ENCODE measurements around the gene EOLA1.
A peak's percentile ranks its signal among the peaks of the same experiment; 100 is the strongest.
"Not testable (repeated sequence)": the region's sequence is repeated elsewhere in the genome, so short reads cannot be mapped to it uniquely, and the experiment has no call there.

The EOLA1 gene

DNA sequence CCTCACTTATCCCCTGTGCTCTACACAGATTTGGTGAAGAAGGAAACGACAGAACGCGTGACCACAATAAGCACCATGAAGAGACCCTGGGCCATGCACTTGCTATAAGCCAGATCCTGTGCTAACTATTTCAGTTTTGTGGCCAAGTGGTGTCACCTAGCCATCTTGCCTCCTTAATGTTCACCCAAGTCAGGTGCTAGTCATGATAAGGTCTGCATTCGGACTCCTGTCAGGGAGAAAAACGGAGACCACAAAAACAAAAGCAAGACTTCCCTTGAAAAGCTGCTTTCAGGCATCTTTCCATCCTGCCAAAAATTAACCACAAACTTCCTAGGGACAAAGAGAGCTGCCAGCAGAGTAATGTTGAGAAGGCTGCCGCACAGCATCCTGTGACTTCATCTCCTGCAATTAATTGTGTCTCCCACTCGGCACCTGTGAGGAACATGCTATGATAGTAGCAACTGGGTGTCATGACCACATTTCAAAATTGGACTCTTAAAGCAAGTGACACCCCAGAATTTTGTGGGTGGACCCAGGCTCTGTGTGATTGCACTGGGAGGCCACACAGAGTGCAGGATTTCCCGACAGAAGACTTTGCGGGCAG is 26.9 kb upstream of the EOLA1 start:
- no peak for DNase-seq (ENCODE audit: low spot score)

DNA sequence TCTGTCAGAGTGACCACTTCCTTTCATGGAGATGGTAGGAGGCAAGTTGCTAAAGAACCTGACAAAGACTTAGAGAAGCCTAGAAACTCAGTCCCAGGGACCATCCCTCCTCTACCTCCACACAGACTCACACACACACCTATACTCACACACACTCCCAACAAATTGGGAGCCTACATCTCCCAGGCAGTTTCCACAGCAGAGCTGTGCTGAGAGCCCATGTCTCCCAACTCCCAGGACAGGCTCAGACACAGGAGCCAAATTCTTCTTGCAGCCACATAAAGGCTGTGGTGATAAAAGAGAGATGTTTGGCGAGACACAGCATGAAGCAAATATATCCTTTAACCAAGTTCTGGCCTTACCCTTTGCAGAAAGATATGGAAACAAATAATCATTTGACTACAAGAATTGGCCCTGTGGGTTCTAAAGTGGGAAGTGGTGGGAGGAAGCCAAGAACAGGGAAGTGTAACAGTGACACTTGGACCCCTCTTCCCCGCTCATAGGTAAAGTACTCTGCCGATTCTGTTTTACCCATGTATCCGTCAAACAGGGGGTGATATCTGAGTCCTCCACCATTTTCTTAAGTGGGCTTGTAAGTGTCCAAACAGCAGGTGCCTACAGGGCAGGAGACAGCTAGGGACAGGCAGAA is 24.7 kb upstream of the EOLA1 start:
- DNase-seq (ENCODE audit: low spot score): no peak

DNA sequence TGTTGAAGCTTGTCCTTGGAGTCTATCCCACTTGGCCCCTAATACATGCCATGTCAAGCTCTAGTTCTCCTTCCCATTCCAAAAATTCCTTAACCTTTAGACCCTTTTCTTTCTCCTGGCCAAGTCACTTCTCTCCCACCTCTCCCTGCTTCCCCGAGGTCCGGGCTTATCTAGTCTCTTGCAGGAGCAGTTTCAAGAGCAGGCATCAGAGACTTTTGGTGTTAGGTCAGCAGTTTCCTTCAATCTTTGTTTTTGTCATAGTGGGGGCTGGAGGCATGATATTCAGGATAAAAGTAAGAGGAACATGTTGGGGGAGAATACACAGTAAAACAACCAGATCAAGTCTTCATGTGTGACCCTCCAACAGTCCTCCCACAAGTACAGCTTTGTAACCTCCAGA is 24.2 kb upstream of the EOLA1 start:
- no peak for DNase-seq (ENCODE audit: low spot score)

DNA sequence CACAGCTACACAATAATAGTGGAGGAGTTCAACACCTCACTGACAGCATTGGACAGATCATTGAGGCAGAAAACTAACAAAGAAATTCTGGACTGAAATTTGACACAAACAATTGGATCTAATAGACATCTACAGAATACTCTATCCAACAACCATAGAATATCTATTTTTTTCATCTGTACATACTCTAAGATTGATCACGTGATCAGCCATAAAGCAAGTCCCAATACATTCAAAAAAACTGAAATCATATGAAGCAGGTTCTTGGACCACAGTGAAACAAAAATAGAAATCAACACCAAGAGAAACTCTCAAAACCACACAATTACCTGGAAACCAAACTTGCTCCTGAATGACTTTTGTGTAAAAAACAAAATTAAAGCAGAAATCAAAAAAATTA is 23.5 kb upstream of the EOLA1 start:
- DNase-seq (ENCODE audit: low spot score): no peak

DNA sequence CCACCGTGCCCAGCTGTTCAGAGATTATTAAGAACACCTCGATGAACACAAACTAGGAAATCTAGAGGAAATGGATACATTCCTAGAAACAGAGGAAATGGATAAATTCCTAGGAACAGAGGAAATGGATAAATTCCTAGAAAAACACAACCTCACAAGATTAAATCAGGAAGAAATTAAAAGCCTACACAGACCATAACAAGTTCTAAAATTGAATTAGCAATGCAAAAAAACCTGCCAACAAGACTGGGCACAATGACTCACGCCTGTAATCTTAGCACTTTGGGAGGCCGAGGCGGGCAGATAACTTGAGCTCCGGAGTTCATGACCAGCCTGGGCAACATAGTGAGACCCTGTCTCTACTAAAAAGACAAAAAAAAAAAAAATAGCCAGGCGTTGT is 22.6 kb upstream of the EOLA1 start:
- DNase-seq (ENCODE audit: low spot score): no peak

DNA sequence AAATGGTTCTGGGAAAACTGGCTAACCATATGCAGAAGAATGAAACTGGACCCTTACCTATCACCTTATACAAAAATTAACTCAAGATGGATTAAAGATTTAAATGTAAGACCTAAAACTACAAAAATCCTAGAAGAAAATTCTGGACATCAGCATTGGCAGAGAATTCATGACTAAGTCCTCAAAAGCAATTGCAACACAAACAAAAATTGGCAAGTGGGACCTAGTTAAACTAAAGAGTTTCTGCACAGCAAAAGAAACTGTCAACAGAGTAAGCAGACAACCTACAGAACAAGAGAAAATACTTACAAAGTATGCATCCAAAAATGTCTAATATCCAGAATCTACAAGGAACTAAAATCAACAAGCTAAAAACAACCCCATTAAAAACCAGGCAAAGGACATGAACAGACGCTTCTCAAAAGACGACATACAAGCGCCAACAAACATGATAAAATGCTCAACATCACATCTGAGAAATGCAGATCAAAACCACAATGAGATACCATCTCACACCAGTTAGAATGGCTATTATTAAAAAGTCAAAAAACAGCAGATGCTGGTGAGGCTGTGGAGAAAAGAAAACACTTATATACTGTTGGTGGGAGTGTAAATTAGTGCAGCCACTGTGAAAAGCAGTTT is 20.1 kb upstream of the EOLA1 start:
- not testable (repeated sequence) for DNase-seq (ENCODE audit: low spot score)

DNA sequence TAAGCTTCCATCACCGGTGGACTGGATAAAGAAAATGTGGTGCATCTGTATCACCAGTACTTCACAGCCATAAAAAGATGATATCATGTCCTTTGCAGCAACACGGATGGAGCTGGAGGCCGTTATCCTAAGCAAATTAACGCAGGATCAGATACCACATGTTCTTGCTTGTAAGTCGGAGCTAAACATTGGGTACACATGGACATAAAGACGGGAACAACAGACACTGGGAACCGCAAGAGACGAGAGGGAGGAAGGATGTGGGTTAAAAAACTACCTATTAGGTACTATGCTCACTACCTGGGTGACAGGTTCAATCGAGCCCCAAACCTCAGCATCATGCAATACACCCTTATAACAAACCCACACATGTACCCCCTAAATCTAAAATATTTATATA is 19.4 kb upstream of the EOLA1 start:
- no peak for DNase-seq (ENCODE audit: low spot score)

DNA sequence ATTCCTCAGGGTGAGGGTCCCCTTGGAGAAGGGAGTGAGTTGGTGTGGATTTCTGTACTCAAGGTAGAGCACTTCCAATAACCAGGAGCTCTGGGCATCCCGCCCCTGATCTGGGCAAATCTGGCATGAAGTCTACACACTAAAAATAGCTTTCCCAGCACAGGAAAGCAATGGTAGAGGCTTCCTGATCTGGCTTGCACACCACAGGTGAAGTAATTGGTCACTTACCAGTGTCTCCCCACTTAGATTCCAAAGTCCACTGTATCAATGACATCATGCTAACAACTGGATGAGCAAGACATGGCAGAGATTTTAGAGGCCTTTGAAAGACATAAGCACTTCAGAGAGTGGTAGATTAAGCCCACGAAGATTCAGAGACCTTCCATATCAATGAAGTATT is 17.9 kb upstream of the EOLA1 start:
- DNase-seq (ENCODE audit: low spot score): no peak

DNA sequence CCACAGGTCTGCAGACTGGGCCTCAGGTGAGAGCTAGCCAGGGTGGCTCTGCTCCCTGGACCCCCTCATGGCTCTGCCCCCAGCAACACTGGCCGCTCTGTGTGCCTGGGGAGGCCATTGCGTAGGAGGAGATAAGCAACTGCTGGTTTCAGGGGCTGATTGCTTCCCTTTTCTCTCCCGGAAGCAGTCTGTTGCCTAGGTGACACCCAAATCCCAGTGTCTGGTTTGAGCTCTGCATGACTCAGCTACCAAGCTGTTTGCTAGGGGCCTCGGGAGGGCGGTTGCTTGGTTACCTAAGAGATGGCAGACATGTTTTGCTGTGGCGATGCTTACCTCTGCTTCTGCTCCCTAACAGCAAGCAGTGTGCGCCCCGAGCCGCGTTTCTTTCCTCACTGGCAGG is 15.4 kb upstream of the EOLA1 start:
- DNase-seq (ENCODE audit: low spot score): peak; percentile 66

DNA sequence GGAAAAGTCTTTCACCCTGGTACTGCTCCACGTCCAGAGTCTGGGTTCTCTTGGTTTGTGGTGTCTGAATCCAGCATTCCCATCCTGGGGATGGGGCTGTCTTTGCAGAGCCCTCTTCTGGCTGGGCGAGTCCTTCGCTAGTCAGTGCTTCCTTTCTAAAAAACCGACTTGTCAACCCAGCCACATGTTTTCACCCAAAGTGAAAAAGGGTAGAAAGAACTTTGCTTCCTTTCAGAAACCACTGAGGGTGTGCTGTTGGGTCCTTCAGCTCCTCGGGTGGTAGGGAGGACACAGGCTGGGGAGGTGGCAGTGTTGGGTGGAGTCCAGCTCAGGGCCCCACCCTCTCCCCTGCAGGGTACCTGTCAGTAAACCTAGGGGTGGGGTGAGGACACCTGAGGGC is 14.9 kb upstream of the EOLA1 start:
- DNase-seq (ENCODE audit: low spot score): not testable (repeated sequence)

DNA sequence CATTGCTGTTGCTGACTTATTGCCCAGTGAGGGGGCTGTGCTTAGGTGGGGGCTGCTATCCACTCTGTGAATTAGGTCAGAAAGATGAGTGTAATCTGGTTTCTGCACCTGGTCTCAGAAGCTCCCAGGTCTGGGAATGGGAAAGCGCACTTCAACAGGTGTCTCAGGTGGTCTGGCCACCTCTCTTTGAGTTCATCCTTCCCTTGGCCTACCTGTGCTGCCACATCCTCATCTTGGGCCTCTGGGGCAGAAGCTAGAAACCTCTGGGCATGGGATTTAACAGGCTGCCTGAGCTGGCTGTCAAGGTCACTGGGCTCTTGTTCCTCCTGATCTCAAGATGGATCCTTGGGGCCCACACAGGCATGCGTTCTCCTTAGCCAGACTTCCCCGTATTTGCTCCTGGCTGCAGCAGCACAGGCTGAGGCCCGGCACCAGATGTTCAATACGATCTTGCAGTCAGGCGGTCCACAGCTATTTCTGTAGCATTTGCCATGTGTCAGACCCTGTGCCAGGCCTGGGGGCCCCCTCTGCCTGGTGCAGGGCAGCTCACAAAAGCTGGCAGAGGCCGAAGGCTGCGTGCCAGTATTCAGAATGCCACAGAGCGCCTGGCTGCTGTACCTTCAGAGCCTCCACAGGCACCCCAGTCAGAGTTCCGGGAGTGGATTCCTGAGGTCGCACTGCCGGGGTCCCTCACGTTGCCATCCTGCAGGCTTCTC is 14.3 kb upstream of the EOLA1 start:
- DNase-seq (ENCODE audit: low spot score): not testable (repeated sequence)

DNA sequence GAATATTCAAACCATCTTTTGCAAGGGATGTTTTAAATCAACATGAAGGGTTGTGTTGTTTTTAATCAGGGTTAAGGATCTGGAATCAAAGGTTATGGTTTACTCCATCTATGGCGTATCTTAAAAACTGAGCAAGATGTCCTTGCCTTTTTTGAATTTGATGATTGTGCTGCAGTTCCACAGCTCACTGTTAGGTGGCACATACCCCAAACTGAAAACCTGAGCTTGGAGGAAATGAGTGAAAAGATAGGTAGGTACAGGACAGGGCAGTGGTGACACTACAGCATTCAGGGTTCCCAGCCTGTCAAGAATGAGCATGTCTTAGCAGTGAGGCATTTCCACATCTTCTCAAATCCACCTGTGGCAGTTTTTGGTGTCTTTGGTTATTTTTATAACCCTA is 13.1 kb upstream of the EOLA1 start:
- peak; percentile 71 for DNase-seq (ENCODE audit: low spot score)

DNA sequence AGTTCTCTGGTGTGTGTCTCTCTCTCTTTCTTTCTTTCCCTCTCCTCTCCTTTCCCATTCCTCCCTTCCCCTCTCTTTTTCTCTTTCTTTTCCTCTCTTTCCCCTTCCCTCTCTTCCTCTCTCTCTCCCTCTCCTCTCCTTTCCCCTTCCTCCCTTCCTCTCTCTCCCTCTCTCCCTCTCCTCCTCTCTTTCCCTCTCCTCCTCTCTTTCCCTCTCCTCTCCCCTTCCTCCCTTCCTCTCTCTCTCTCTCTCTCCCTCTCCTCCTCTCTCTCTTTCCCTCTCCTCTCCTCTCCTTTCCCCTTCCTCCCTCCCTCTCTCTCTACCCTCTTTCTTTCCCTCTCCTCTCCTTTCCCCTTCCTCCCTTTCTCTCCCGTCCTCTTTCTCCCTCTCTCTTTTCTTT is 12.4 kb upstream of the EOLA1 start:
- DNase-seq (ENCODE audit: low spot score): no peak

DNA sequence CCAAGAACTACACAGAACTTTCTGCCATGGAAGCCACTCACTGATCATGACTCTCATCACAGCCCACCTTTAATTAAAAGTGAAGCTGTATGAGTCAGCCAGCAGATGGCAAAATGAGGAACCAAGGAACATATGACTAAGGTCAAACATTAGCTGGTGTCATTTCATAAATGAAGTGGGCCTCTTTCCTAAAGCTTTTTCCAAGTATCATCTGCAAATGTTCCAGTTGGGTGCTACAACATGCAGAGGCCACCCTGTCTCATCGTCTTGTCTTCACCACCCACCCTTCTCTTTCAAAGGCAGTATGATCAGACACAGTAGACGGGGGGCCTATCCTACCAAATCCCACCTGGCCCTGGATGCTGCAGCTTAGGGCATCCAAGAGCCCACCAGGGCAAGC is 9.2 kb upstream of the EOLA1 start:
- peak; percentile 46 for DNase-seq (ENCODE audit: low spot score)

DNA sequence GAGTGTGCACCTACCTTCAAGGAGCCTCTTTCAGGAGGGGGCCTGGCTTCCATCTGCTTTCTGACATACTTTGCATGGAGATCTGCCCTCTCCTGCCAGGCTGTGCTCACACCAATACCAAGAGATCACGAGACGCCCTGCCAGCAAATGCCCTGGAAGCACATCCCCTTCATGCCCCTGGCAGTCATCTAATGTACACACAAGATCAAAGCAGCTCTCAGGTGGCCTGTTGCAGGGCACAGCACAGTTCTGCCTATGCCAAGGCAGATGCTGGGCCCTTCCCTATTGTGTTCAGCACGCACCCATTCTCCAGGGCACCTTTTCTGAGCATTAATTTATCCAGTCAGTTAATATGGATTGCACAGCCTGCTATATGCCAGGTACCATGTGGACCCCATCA is 7.9 kb upstream of the EOLA1 start:
- not testable (repeated sequence) for DNase-seq (ENCODE audit: low spot score)

DNA sequence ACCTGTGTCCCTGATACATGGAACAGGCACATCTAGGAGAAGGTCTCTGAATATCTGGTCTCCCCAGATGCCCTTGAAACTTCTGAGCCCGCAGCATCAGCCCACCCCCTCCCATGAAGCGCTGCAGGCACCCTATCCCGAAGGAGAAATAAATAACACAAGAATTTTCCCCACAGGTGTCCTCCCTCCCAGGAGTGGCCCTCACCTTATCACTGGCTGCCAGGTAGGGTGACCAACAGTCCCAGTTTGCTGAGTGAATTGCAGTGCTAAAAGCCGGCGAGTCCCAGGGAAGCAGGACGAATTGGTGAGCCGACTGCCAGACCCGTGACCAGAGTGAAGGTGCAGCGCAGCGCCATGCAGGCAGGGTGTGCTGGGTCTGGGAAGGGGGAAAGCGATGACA is 6.8 kb upstream of the EOLA1 start:
- not testable (repeated sequence) for DNase-seq (ENCODE audit: low spot score)

DNA sequence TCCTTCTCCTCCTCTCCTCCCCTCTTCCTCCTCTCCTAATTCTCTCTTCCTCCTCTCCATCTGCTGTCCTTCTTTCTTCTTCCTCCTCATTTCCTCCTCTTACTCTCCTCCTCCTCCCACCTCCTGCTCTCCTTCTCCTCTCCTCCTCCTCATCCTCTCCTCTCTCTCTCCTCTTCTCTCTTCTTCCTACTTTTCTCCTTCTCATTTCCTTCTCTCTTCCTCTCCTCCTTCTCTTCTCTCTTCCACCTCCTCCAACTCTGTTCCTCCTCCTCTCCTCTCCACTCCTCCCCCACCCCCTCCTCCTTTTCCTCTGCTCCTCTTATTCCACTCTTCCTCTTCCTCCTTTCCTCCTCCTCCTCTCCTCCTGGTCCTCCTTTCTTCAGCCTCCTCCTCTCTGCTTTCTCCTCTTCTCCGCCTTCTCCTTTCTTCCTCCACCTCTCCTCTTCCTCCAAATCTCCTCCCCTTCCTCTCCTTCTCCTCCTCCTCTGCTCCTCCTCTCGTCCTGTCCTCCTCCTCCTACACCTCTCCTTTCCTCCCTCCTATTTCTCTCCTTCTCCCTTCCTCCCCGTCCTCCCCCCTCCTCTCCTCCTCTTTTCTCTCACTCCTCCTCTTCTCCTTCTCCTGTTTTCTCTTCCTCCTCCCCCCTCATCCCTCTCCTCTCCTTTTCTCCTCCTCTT is 5.7 kb upstream of the EOLA1 start:
- DNase-seq (ENCODE audit: low spot score): not testable (repeated sequence)

DNA sequence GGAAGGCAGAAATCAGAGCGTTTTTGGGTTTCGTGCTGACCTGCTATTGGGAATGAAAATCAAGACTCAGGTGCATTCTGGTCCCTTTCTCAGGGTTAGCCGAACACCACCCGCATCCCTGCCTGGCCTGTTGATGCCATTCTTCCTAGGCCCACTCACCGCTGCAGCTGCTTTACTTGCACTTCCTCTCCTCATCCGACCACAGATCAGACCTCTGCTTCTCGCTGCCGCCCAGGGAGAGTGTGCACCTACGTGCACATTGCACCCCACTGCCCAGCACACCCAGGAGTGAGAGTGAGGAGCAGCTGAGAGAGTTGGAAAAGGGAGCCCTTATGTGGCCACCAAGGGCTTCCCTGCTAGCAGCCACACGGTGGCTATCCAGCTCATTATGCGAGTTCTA is 3.3 kb upstream of the EOLA1 start:
- not testable (repeated sequence) for DNase-seq (ENCODE audit: low spot score)

DNA sequence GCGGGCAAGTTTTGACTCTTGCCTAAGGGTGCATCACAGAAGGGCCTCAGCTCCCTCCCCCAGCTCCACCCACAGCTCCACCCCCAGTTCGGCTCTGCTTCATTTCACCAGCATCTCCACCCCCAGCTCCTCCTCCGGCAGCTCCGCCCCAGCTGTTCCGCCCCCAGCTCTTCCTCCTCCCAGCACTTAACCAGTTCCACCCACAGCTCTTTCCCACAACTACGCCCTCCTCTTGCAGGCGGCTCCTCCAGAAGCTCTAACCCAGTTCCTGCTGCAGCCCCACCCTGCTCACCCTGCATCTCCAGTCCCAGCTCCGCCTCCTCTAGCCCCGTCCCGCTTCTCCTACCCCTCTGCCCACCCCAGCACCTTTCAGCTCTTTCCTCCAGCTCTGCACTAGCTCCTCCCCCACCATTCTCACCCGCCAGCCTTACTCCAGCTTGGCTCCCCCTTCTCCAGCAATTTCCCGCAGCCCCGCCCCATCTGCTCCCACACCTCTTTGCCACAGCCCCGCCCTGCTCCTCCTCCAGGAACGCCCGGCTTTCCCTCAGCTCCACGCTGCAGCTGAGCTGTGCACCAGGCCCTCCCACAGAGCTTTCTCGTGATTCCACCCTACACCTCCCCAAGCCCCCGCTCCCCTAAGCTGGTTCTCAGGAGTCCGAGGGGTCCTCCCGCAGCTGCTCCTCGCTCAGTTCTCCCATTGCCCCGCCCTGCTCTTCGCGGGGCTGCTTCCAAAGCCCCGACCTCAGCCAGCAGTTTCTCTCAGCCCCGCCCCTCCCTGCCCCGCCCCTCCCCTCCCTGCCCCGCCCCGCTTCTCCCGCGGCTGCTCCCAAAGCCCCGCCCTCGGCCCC is 1.3 kb upstream of the EOLA1 start:
- peak; percentile 90 for DNase-seq (ENCODE audit: low spot score)

DNA sequence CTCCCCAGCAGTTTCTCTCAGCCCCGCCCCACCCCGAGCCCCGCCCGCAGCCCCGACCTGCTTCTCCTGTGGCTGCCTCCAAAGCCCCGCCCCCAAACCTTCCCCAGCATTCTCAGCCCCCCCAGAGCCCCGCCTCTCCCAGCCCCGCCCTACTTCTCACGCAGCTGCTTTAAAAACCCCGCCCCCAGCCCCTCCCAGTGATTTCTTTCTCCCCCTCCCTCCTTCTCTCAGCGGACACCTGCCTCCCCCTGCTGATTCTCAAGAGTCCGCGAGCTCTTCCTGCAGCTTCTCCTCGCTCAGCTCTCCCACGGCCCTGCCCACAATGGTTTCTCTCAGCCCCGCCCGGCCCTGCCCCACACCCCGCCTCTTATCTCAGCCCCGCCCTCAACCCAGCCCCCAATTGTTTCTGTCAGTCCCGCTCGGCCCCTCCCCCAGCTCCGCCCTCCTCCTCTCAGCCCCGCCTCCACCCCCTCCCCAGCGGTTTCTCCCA is 636 bp upstream of the EOLA1 start:
- peak; percentile 77 for DNase-seq (ENCODE audit: low spot score)

DNA sequence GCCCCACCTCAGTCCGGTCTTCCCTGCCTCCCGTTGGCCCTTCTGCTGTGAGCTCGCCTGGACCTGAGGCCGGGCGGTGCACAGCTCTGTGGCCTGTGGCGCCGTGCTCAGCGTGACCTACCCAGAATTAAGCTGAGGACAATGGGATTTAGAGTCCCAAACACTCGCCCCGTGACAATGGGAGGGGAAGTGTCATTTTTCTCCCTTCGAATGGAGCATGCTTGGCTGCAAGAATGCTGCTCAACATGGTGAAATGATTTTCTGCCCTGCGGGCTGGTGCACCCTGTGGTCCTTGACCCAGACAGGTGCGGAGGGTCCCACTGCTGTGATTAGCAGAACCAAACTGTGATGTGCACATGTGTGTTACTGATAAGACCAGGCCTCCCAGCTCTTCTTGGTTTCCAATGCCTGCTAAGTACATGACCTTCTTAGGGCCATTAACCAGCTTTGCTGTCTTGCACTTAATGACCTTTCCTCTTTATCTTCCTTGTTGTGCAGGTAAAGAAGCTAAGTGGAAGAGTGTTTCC is 772 bp downstream of the EOLA1 start:
- DNase-seq (ENCODE audit: low spot score): no peak
